ENCODE data around the gene ARHGEF2. TPM values are rescaled to one million over a fixed set of nuclear protein-coding genes. Genes with fewer than 3 reads are reported as not detected.

Gene ARHGEF2
- total and polyA plus RNA-seq, 8 donors, result 10.3 to 39.0 (median 20.3) TPM

GRCh38 chr1:155971910-155972809 is 6.2 kb downstream of the ARHGEF2 start:
- WGBS, 2 donors, result 88 to 90% methylated on average over 9 of the region's 9 CpGs
- DNase-seq (no peak), ATAC-seq (no peak), FAIRE-seq (no peak)
- TF ChIP-seq, protein P1, sequence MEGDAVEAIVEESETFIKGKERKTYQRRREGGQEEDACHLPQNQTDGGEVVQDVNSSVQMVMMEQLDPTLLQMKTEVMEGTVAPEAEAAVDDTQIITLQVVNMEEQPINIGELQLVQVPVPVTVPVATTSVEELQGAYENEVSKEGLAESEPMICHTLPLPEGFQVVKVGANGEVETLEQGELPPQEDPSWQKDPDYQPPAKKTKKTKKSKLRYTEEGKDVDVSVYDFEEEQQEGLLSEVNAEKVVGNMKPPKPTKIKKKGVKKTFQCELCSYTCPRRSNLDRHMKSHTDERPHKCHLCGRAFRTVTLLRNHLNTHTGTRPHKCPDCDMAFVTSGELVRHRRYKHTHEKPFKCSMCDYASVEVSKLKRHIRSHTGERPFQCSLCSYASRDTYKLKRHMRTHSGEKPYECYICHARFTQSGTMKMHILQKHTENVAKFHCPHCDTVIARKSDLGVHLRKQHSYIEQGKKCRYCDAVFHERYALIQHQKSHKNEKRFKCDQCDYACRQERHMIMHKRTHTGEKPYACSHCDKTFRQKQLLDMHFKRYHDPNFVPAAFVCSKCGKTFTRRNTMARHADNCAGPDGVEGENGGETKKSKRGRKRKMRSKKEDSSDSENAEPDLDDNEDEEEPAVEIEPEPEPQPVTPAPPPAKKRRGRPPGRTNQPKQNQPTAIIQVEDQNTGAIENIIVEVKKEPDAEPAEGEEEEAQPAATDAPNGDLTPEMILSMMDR (IDR thresholded peaks at IDR 0.05), result no peak
- Histone ChIP-seq H3K4me3 (no peak overlapping the region), H3K36me3 (no peaks in the 10 kb centered on the region), H3K9me3 (no peaks in the 10 kb centered on the region), H3K27ac (no peak overlapping the region), H3K27me3 (no peaks in the 10 kb centered on the region), H3K4me1 (peaks cover 0 to 5% (median 0%) of the 10 kb centered on the region in 3 donors)
- intact Hi-C loops (cut with DNase I), result no loop called here

DNA sequence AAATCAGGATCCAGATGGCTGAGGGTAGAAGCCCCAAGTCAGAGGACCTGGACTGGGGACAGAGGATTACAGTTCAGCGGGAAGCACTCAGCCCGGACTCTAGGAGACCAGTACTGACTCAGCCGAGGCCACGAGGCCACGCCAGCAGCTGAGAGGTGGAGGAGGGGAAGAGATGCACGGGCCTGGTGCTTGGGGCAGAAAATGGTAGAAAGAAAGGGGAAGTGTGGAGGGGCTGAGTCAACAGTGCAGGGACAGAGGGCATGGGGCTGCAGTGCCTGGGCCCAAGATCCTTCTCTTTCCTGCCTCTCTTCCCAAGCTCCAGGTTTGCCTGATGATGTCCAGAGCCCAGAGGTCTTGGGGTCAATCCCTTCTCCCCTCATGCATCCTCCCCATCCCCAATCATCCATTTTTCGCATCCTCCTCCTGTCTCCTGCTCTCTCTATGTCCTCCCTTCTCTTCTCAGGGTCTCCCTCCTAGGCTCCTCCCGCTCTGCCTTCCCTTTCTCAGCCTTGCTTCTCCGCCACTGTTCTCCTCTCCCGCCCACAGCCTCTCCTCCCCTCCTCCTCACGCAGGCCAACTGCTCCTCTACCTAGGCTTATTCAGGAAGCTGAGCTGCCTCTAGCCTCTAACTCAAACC is 7.7 kb downstream of the ARHGEF2 start:
- WGBS, 2 donors, result 71 to 72% methylated on average over 11 of the region's 11 CpGs
- H3K9me3 ChIP-seq, result no peaks in the 10 kb centered on the region
- DNase-seq, result peak in 1 of 6 donors; percentile 65
- H3K36me3 ChIP-seq, result peaks cover 0 to 5% (median 0%) of the 10 kb centered on the region in 3 donors
- H3K27ac ChIP-seq, result peak overlapping the region in 1 of 4 donors; percentile 1
- intact Hi-C loops (cut with DNase I), result no loop called here
- H3K27me3 ChIP-seq, result no peaks in the 10 kb centered on the region
- peak in 3 of 4 donors; percentile 49 to 81 (median 76) for ATAC-seq
- TF ChIP-seq, protein P1 (IDR thresholded peaks at IDR 0.05), result no peak
- H3K4me3 ChIP-seq, result no peak overlapping the region
- FAIRE-seq, result no peak
- H3K4me1 ChIP-seq, result peaks cover 0 to 5% (median 0%) of the 10 kb centered on the region in 3 donors

DNA sequence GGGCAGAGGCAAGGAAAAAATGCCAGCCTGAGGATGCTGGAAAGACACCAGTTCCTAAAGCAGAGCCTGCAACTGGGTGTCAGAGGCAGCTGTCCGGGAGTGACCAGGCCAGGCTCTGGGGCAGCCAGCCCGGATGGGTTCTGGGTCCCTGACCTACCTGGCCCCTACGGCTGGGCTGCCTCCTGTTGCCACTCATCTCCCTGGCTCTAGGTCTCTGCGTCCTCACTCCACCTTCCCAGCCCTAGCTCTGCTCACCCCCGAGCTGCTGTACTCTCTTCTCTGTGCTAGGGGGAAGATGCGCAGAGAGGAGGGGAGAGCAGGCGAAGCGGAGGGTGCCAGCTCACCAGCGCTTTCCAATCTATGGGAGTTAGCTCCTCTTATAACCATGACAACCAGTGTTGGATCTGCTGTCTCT is 9.0 kb downstream of the ARHGEF2 start:
- no peak overlapping the region for H3K4me3 ChIP-seq
- H3K9me3 ChIP-seq, result no peaks in the 10 kb centered on the region
- intact Hi-C loops (cut with DNase I), result no loop called here
- no peak overlapping the region for H3K27ac ChIP-seq
- FAIRE-seq, result no peak
- no peak for DNase-seq
- H3K36me3 ChIP-seq, result peaks cover 0 to 5% (median 0%) of the 10 kb centered on the region in 3 donors
- WGBS, 2 donors, result 87 to 94% methylated on average over 8 to 9 of the region's 9 CpGs
- ATAC-seq, result no peak
- no peaks in the 10 kb centered on the region for H3K27me3 ChIP-seq
- peaks cover 0 to 5% (median 0%) of the 10 kb centered on the region in 3 donors for H3K4me1 ChIP-seq
- TF ChIP-seq, protein P1 (IDR thresholded peaks at IDR 0.05), result no peak

GRCh38 chr1:155968670-155969069 is 9.7 kb downstream of the ARHGEF2 start:
- H3K27me3 ChIP-seq, result no peaks in the 10 kb centered on the region
- intact Hi-C loops (cut with DNase I), result no loop called here
- FAIRE-seq (no peak), ATAC-seq (no peak), DNase-seq (no peak)
- WGBS, 2 donors, result 65 to 73% methylated on average over 3 of the region's 3 CpGs
- H3K36me3 ChIP-seq, result peaks cover 0 to 5% (median 0%) of the 10 kb centered on the region in 3 donors
- H3K4me1 ChIP-seq, result no peaks in the 10 kb centered on the region
- TF ChIP-seq, protein P1 (IDR thresholded peaks at IDR 0.05), result no peak
- H3K4me3 ChIP-seq, result no peak overlapping the region
- H3K27ac ChIP-seq, result no peak overlapping the region
- no peaks in the 10 kb centered on the region for H3K9me3 ChIP-seq
